ENCODE results near the gene SLC16A1.
"Not testable (repeated sequence)": the region's sequence is repeated elsewhere in the genome, so short reads cannot be mapped to it uniquely, and the experiment has no call there.

Gene SLC16A1

DNA sequence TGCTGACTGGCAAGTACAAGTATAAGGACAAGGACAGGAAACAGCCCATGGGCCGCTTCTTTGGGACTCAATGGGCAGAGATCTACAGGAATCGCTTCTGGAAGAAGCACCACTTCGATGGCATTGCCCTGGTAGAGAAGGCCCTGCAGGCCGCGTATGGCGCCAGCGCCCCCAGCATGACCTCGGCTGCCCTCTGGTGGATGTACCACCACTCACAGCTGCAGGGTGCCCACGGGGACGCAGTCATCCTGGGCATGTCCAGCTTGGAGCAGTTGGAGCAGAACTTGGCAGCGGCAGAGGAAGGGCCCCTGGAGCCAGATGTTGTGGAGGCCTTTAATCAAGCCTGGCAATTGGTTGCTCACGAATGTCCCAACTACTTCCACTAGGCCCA, 32.0 kb downstream of the SLC16A1 start:
- DNase-seq (ENCODE audit: low read depth), result no peak

DNA sequence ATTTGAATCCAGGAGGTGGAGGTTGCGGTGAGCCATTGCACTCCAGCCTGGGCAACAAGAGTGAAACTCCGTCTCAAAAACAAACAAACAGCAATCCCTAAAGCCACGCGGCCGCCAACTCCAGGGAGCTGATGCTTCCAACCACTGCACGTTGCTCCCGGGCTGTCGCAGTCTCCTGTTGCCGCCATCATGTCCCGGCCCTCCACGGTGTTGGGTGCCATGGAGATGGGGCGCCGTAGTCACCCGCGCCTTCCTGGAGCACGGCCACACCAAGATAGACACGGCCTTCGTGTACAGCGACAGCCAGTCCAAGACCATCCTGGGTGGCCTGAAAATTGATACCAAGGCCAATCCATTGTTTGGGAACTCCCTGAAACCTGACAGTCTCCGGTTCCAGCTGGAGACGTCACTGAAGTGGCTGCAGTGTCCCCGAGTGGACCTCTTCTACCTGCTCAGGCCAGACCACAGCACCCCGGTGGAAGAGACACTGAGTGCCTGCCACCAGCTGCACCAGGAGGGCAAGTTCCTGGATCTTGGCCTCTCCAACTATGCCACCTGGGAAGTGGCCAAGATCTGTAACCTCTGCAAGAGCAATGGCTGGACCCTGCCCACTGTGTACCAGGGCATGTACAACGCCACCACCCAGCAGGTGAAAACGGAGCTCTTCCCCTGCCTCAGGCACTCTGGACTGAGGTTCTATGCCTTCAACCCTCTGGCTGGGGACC, 32.6 kb downstream of the SLC16A1 start:
- DNase-seq (ENCODE audit: low read depth), result no peak

DNA sequence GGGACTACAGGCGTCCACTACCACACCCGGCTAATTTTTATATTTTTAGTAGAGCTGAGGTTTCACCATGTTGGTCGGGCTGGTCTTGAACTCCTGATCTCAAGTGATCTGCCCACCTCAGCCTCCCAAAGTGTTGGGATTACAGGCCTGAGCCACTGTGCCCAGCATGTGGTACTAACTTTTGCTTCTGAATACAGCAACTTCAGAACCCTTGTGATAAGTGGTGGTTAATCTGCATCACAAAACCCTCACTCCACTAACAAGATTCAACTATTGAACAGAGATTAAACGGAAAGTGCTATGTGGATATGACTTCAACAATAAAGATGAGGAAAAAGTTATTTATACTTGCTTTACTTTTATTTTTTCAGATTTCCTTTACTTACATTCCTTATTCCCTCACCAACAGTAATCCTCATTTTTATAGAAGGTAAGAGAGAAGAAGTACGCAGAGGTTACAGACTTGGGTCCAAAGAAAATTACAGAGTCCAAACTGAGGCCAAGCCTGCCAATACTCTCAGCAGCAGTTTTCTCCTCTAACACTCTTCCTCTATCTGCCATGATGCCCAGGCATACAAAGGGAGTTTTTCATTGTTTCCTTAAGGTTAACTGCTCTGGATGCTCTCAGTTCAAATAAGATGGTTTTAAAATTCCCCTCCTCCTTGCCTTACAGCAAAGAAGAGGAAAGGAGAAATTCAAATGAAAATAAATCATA, 44.3 kb downstream of the SLC16A1 start:
- no peak for DNase-seq (ENCODE audit: low read depth)

DNA sequence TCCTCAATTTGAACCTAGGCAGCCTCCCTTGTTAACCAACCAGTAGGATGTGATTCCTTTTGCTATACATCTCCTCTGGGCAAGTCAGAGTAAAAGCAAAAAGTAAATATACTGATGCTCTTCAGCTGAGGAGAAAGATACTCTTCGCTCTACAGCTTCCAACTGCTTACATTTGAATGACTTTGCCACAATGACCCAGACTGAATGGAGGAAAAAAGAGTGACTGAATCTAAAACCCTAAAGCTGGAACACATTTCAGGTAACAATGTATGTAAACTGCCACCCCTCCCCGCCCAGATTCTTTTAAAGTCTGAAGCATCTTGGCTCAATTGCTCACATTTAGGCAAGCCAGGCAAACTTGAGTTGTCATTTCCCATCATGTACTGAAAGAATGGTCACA, 46.1 kb downstream of the SLC16A1 start:
- no peak for DNase-seq (ENCODE audit: low read depth)

DNA sequence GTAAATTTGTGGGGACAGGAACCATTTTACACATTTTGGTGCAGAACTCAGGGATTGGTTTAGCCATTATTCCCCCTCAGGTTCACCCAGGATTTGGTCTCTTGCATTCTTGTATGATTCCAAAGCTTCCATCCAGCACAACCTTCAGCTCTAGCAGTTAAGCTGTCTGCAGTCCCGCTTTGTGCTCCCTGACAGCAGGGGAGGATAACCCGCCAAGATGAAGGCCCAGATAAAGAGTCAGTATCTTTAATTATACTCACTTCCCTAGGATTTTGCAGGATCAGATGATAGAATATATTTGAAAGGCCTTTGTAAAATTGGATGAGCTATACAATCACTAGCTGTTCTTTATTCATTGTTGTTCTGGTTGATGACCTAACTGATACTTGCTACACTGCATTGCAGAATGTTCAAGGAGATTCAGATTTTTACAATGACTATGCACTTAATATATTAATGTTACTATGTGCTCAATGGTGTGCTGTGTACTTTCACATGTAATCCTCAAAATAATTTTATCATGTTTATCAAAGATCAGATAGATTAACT, 49.8 kb downstream of the SLC16A1 start:
- no peak for DNase-seq (ENCODE audit: low read depth)

DNA sequence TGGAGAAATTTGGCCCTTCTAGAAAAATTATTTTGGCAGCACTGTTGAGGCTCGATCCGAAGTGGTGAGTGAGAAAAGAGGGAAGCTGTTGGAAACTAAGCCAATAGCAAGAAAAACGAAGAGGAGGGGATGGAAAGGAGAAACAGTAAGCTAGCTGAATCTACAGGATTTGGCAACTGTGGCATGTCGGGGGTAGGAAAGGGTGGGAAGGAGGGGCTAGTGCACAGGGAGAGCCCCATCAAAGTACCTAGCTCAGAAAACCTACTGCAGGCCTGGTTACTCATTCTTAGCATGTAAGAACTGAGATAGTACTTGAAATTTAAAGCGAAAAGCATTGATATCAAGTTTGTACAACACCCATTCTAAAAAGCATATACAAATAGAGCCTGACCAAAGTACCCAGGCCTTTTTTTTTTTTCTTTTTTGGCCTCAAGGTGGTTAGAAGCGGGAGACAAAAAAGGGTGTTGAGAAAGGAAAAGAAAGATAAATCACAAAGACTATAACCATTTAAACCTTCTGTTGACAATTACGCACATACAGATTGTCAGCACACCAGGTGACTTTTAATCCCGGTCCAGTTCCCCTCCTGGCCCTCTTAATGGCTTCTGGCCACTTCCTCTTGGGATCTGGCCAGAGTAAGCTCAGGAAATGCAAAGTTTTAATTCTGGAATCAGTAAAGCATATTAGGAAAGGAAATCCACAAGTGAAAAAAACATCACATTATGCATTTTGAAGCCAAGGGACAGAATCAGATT, 50.4 kb downstream of the SLC16A1 start:
- DNase-seq (ENCODE audit: low read depth), result no peak

DNA sequence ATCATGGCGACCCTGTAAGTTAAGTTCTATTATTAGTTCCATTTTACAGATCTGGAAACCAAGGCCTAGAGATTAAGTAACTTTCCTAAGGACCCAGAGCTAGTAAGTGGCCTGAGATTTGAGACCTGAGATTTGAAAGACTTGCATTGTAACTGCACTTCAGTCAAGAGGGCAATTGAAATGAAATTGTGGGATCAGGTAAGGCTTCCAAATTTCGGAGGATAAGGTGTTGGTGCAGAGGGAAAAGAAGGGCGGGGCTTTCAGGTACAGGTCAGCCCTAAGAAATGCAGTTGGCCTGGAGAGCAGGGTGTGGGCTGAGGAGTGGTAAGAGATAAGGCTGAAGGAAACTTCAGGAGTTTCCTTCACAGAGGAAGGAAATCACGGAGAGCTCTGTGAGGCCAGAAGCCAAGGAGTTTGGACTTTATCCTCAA, 51.1 kb downstream of the SLC16A1 start:
- no peak for DNase-seq (ENCODE audit: low read depth)

DNA sequence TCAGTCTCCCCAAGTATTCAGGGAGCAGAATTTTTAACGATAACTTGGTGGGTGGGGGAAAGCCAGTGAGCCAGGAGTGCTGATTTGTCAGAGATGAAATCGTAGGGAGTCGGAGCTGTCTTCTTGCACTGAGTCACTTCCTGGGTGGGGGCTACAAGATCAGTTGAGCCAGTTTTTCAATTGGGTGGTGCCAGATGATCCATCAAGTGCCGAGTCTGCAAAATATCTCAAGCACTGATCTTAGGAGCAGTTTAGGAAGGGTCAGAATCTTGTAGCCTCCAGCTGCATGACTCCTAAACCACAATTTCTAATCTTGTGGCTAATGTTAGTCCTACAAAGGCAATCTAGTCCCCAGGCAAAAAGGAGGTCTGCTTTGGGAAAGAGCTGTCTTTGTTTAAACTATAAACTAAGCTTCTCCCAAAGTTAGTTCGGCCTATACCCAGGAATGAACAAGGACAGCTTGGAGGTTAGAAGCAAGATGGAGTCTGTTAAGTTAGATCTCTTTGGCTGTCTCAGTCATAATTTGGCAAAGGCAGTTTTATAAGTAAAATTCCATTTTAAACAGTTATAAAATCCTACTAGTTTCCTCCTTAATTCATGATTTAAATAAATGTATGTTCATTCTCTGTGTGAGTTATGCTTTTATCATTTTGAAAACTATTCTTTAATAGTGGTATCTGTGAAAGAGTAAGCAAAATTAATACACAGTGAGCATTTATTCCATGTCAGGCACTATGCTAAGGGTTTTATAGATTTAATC, 51.7 kb downstream of the SLC16A1 start:
- no peak for DNase-seq (ENCODE audit: low read depth)

DNA sequence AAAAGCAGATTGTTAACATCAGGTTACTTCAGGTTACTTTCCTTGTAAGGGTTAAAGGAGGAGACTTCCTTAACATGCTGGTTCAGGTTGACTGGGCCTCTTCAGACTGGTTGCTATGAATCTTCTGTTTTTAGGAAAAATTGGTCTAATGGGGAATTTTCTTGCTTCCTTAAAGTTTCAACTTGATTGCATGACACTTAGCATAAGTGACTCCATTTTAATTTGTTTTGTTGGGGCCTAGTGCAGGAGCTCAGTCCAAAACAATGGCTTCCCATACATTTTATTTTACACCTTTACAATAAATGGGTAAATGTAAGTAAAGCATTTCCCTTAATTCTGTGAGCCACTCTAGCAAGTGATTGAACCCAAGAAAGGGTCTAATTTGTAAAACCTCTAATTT, 53.8 kb downstream of the SLC16A1 start:
- no peak for DNase-seq (ENCODE audit: low read depth)

DNA sequence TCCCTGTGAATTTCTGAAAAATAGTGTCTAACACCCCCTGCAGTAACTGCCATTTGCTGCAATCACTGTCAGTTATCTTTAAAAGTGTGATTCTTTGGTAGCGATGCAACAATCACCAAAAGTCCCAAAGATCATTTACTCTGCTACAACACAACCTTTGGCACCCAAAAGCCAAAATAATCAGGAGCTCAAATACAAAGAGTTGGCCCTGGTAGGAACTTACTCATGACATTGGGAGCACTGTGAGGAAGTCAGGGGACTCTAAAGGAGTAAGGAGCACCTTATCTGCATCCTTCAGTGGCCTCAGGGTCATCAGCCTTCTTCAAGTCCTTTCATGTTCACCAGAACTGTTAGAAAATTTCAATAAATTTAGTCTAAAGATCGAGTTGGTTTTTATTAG, 54.6 kb downstream of the SLC16A1 start:
- no peak for DNase-seq (ENCODE audit: low read depth)

DNA sequence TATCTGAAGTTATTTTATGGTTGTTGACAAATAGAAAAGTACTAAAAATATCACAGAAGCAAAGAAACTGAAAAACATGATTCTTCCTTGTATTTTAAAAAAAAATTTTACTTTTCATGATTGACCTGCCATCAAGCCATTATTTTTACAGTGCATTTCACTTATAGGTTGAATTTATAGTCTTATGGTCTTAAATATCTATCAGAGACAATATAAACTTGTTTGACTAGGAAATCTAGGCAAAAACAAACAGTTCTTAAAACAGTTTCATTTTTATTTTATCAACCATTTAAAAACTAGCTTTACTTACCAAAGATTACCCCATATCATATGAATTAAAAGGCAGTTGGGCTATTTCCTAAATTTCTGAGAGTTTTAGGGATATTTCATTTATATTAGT, 59.2 kb downstream of the SLC16A1 start:
- no peak for DNase-seq (ENCODE audit: low read depth)

DNA sequence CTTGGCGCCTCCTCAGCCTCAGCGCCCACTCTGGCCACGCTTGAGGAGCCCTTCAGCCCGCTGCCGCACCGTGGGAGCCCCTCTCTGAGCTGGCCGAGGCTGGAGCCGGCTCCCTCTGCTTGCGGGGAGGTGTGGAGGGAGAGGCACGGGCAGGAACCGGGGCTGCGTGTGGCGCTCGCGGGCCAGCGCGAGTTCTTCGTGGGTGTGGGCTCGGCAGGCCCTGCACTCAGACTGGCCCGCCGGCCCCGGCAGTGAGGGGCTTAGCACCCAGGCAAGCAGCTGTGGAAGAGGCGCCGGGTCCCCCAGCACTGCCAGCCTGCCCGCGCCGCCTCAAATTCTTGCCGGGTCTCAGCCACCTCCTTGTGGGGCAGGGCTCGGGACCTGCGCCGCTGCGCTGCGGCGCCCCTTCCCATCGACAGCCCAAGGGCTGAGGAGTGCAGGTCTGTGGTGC, 61.4 kb downstream of the SLC16A1 start:
- DNase-seq (ENCODE audit: low read depth), result no peak

DNA sequence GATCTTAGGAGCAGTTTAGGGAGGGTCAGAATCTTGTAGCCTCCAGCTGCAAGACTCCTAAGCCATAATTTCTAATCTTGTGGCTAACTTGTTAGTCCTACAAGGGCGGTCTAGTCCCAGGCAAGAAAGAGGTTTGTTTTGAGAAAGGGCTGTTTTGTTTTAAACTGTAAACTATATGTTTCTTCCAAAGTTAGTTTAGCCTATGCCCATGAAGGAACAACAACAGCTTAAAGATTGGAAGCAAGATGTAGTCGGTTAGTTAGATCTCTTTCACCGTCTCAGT, 62.0 kb downstream of the SLC16A1 start:
- DNase-seq (ENCODE audit: low read depth), result no peak

DNA sequence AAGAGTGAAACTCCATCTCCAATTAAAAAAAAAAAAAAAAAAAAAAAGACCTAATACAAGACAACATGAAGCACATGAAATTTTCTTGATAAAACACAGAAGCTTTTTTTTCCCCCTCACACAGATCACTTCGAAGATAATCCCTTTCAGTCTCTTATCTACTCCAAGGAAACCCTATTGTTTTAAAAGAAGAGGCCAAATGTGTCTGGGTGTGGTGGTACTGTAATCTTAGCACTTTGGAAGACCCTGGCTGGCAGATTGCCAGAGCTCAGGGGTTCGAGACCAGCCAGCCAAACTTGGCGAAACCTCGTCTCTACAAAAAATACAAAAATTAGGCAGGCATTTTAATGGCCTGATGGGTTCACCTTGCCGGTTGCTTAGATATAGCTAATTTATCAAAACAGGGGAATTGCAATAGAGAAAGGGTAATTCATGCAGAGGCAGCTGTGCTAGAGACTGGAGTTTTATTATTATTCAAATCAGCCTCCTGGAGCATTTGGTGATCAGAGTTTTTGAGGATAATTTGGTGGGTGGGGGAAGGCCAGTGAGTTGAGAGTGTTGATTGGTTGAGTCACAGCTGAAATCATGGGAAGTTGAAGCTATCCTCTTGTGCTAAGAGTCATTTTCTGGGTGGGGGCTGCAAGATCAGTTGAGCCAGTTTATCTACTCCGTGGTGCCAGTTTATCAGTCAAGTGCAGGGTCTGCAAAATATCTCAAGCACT, 62.5 kb downstream of the SLC16A1 start:
- no peak for DNase-seq (ENCODE audit: low read depth)

DNA sequence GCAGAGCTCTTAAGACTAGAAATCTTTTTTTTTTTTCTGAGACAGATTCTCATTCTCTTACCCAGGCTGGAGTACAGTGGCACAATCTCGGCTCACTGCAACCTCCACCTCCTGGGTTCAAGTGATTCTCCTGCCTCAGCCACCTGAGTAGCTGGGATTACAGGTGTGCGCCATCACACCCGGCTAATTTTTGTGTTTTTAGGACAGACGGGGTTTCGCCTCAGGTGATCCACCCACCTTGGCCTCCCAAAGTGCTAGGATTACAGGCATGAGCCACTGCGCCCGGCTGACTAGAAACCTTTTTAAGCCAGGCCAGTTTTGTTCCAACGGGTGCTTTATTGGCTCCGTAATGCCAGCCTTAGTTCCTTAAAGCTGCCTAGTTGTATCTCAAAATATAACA, 66.1 kb downstream of the SLC16A1 start:
- not testable (repeated sequence) for DNase-seq (ENCODE audit: low read depth)

DNA sequence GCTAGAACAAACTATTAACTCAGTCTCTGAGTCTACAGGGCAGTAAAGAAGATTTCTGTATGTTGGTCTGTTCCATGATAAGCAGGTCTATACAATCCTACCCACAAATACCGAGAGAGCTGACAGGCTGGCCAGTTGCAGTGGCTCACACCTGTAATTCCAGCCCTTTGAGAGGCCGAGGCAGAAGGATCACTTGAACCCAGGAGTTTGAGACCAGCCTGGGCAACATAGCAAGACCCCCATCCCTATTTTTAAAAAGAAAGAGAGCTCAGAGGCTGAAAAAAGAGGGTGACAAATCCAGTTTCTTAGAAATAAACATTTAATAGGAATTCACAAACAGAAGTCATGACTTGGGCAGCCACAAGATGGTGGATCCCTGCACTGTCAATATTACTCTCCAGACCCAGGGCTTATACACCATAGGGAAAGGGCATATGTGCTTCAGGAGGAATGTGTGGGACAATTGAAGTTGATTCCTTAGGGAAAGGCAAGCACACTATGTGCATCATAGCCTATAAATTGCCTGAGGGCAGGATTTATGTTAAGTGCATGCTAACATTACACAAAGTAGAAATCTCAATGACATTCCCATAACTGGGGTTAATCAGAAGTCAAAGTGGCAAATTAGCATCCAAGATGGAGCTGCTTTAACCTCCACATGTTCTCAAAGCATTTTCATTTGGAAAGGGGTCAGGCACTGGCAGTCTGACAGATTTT, 66.8 kb downstream of the SLC16A1 start:
- DNase-seq (ENCODE audit: low read depth), result no peak

DNA sequence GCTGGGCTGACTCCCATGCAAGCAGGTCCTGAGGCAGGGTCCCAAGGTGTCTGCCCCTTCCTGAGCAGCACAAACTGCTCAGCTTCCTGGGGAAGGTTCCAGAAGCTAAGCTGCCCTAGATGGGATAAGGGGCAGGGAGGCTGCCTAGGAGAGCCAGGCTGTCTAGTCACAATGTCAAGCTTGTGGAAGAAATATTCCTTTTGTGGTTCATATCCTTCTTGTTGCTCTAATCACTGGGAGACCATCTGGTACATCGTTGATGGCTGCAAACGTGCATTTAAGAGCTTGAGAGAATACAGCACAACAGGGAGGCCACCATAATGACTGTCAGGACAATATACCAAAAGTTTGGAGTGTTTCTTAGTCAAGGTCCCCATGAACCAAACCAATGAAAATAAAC, 67.4 kb downstream of the SLC16A1 start:
- DNase-seq (ENCODE audit: low read depth), result no peak

DNA sequence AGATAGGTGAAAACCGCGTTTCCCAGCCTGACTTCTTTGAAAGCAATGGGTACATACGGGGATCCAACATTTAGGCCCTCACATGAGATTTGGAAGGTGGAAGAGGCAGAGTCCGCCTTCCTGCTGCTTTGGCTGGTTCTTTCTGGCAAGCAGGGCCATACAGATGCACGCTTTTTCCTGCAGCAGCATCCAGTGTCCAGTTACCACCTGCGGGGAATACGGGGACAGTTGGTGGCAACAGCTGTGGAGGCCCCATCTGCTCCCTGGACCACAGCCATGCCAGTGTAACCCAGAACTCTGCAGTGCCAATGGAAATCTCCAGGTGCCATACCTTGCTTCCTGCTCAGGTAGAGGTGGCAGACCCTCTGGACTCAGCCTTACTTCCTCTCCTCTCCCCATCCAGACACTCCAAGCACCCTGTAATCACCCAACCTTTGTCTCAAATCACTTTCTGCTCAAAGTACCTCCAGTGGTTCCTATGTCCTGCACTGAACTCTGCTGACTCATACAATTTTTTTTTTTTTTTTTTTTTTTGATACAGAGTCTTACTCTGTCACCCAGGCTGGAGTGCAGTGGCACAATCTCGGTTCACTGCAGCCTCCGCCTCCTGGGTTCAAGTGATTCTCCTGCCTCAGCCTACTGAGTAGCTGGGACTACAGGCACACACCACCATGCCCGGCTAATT, 68.3 kb downstream of the SLC16A1 start:
- DNase-seq (ENCODE audit: low read depth), result no peak

DNA sequence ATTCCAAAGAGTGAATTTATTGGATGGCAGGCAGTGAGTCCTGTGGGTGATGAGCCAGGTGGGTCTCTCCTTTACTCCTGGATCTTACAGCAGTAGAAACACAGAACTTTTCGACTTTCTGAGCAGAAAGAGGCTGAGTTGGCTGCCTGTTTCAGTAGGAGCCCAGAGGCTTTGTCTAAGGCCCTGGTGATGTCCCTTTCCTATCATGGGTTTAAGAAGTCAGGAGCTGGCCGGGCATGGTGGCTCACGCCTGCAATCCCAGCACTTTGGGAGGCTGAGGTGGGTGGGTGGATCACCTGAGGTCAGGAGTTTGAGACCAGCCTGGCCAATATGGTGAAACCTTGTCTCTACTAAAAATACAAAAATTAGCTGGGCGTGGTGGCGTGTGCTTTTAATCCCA, 71.0 kb downstream of the SLC16A1 start:
- DNase-seq (ENCODE audit: low read depth), result not testable (repeated sequence)

DNA sequence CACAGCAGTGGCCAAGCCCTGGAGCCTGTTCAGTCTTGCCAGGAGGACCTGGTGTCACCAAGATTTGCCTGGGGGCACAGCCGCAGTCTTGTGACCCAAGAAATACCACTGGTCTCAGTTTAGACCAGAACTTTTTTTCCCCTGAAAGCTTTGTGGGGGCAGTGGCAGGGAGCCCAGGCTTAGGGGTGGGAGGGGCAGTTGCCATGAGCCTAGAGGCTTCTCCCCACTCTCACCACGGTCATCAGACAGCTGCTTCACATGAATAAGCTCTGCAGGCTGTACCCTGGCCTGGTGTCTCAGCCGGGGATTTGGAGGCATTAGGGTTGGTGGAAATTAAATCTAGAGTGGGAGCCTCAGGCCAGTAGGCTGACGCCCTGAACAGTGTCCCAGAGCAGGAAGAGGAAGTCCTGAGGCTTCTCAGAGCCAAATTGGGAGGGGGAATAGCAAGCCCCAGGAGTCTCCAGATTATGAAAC, 73.7 kb downstream of the SLC16A1 start:
- no peak for DNase-seq (ENCODE audit: low read depth)
